NCI-H2196 treated with DMSO at 0.1 percent for 48 hours (cell line): ENCODE results near the gene BBC3.

ENCODE experiments used
- DNase-seq: peaks from one replicate; lab custom pipeline; 2025; ENCODE audit not compliant: unreplicated experiment; lab: John Stamatoyannopoulos, UW

BBC3 gene

DNA sequence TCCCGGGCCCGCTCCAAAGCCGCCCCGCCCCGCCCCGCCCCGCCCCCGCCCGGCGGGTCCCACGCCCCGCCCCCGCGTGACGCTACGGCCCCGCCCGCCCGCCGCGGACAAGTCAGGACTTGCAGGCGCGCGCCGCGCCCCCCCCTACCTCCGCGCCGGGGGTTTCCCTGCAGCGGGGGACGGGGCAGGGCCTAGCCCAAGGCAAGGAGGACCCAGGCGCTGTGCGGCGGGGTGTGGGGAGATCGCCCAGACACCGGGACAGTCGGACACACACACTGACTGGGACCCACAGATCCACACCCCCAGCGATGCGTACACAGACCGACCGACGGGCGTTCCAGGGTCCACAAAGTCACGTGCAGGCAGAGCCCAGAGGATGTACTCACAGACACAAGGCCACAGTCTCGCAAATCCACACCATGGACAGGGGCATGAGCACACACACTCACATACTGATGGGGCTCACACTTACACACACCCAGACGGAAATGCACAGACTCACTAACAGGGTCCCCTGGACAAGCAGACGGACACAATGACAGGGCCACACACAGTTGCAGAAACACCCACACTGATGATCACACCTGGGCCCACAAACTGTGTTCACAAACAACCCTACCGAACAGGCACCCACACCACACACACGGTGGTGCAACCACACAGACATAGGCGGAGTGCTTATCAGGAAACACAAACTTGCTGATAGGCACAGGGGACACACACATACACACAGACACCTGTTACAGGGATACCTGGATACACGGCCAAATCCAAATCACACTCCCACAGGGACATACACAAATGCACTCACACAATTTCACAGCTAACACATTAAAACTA is 436 bp upstream of the BBC3 start:
- DNase-seq: peak; percentile 63

DNA sequence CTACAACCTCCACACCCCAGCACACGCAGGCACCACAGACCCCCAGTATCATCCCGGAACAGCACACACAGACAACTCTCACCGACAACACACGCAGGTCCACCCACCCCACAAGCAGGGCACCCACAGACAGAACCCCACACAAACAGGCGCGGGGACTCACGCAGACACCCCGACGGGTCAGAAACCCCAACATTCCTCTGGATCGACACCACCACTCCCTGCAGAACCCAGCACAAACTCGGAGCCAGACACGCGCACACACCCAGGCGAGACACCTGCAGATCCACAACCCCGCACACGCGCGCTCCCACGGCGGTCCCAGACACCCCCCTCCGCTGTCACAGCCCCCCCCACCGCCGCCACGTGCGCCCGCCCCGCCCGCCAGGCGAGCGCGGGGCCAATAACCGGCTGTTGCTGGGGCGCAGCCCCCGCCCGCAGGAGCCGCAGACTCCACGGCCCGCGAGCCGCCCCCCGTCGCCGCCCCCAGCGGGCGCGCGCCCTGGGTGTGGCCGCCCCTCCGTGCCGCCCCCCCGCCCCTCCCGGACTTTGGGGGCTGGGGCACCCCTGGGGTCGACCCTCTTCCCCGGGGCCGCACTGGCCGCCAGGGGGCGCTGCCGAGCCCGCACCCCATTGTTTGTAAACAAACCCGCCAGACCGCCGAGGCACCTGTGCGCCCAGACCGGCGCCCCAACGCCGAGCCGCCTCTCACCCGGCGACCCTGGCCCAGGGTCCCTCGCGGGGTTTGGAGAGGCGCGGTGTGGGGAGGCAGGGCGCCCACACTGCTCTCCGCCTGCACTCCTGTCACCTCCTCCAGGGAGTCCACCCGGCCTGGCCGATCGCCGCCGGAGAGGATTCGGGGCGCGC is 712 bp downstream of the BBC3 start:
- DNase-seq: no peak

DNA sequence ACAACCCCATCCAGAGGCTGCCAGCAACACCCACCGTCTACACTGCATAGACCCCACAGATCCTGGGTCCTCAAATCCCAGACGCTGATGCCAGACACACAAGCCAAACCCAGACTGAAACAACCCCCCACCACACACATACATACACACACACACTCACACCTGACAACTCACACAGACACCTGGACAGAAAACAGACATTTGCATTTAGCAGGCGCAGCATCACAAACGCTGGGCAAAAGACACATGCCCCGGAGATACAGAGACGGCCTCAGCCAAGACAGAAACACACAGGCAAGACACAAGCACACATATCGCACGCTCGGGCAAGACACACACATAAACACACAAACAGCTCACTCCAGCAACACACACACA is 1.3 kb downstream of the BBC3 start:
- DNase-seq: no peak

DNA sequence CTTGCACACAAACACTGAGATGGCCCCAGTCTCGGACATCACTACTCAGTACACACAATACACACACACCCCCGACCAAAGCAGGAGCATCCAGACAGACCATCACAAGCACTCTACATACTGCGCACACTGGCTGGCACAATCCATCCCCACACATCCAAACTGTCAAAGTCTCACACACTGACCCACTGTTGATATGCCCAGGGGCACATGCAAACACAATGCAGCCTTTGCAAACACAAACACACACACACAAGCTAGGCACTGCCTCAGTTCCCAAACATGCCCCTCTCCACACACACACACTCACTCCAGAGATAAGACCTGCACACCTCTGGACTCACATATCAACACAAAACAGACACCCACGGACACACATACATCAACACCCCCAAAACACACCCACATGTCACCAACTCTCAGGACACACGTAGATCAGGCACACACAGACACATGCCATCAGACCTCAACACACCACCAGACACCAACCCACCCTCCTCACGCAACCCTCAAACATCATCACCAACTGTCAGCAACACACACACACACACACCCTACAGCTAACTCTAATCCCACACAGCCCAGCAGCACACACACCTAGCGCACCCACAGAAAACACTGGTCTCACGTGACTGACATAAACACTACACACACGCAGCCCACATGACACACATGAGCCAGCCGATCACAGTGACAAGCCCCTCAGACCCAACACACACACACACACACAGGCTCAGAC is 1.9 kb downstream of the BBC3 start:
- no peak for DNase-seq

DNA sequence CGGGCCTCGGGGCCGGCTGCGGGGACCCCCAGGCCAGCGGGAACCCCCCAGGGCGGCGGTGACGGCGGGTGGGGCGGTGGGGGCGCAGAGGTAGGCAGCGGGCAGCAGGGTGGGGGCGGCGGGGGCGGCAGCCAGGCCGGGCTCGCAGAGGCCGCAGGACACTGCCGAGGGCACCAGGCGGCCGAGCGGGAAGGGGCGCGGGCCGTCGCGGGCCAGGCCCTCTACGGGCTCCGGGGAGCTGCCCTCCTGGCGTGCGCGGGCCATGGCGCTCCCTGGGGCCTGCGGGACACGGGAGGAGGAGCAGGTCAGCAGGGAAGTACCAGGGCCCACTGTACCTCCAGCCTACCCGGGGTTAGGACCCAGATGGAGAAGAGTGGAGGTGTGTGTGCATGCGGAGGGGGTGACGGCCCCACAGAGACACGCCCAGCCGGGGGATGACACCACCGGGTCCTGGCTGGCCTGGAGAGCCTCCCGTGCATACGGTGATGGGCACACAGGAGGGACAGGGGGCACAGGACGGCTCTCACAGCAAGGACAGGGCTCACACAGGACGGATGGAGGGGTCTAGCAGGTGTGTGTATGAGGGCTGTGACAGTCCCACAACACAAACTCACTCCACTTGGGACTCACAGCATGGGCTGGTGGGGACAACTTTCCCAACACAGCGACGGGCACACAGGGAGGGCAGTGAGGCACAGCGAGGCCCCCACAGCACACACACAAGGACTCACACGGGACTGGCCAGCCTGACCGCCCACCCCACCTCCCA is 2.6 kb downstream of the BBC3 start:
- no peak for DNase-seq

DNA sequence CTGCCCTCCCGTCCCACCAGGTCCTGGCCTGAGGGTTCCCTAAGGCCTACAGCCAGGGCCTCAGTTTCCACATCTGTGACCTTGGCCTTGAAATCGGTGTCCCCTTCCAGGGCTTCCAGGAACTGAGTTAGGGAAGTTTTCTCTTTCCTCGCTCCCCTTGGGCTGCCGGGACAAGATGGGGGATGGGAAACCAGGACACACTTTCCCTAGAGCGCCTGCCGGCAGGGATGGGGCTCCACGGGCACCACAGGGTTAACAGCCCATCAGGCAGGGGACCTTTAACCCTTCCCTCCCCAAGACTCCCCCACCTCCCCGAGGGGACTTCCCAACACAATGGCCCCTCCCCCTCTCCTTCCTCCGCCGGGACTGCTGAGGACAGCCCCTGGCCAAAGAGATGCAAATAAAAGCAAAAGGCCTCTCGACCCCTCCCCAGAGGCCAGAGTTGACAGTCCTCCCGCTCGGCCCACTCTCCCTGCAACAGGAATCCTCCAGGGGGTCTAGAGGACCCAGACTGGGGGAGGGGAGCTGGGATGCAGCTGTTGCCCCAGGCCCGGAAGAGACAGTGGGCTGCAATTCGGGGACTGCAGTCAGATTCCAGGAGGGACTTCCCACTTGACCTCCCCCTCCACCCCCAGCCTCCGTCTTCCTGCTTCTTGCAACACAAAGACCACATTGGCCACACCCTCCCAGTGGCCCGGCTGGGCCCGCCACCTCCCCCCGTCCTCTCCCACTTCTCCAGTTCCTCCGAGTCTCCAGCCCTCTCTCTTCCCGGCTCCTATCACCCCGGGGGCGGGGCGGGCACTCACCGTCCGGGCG is 3.4 kb downstream of the BBC3 start:
- DNase-seq: peak; percentile 42

DNA sequence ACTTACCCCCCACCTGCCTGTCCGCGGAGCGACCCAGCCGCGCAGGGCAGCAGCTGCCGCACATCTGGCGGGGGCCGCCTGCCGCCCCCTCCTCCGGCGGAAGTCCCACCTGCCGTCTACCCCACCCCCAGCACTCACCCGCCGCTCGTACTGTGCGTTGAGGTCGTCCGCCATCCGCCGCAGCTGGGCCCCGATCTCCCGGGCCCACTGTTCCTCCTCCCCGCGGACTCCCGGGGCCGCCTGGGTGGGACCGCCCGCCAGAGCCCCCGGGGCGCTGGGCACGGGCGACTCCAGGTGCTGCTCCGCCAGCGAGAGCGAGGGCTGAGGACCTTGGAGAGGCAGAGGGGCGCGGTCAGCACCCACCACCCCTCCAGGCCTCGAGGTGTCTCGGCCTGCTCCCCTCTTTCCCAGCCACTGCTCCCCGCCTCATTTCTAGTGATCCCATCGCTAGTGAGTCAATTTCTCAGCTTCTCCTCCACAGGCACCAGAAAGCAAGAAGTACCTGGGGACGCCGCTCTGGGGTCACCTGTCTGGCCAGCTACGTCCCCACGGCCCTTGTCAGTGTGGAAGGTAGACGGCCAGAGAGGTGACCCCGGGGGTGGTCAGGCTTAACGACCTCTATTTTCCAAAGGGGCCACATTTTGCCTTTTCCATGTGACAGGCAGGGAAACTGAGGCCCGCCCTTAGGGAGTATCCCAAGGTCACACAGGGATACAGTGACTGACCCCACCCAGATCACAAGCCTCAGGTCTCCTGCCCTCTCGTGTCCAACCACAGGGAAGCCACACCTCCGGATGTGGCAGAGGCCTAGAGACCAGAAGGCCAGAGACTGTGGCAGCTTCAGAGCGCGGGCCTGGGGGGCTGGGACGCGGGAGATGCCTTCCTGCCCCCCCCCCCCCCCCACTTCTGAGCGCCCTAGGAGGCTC is 4.3 kb downstream of the BBC3 start:
- DNase-seq: peak; percentile 31

DNA sequence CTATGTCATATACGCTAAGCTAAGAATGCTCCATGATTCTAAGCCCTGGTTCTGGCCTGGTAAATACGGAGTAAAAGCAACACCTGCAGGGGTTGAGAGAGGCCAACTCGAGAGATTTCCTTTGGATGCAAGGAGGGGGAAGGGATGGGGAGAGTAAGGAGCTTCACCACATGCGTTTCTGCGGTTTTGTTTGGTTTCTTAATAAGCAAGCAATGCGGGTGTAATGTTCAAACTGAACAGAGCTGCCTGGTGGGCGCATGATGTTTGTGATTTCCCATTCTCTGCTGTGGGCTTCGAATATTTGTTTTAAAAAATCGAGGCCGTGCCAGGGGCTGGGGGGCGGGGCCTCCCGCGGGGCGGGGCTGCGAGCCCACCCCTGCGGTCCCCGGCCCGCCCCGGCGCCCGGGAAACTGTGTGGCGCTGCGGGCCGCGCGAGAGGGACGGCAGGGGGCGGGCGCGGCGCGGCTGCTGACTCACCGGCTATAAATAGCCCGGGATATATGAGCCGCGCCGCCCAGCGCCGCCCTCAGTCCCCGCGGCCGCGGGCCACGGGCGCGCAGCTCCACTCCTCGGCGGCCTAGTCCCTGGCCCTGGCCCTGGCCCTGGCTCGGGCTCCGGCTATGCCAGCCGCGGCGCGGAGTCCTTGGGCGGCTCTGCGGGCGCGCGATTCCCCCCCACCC is 5.1 kb downstream of the BBC3 start:
- DNase-seq: peak; percentile 84

DNA sequence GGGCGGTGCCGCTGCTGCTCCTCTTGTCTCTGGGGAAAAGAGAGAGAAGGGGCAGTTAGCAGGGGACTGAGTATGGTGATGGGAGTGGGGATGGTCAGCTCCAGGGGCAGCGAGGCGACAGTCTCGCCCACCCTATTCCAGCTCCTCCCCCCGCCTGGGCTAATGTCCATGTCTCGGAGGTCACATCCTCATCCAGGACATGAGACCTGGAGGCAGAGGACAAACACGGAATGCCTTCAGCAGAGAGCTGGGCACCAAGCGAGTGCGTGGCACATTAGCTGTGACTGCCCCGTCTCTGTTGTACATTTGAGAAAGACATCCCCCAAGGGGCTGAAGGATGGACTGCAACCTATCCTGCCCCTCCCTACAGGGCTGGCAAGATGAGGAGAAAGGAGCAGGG is 9.1 kb downstream of the BBC3 start:
- DNase-seq: no peak

DNA sequence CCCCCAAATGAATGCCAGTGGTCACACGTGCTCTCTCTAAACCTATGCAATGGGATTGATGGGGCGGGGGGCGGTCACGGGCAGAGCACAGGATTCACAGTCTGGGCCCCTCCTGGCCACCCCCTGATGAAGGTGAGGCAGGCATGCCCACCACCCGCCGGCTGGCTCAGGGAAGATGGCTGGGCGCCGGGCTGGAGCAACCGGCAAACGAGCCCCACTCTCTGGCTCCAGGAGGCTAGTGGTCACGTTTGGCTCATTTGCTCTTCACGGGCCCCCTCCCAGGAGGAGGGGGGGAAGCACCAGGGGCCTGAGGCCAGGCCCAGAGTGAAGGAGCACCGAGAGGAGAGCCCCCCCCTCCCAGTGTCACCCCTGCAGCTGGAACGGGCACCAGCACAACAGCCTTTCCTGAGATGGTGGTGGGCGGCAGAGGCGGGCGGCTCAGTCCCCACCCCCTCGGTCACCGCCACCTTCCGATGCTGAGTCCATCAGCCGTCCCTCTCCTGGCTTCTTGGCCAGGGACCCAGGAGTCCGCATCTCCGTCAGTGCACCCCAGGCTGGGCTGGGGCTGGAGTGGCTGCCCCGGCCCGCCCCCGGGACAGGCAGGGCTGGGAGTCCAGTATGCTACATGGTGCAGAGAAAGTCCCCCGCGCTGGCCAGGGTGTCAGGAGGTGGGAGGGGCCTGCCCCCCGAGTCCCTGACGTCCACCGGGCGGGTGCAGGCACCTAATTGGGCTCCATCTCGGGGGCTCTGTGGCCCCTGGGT is 9.7 kb downstream of the BBC3 start:
- no peak for DNase-seq

DNA sequence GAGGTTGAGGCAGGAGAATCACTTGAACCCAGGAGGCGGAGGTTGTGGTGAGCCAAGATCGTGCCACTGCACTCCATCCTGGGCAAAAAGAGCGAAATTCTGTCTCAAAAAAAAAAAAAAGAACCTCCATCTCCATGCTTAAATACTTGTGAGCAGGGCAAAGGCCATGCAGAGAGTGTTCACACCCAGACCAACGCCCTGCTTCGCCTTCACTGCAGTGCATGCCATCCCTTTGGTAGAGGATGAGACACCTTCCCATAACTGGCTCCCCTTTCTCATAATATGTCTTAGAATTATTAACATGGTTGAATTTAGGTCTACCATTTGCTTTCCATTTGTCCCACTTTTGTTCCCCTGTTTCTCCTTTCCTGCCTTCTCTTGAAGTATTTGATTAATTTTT is 15.4 kb downstream of the BBC3 start:
- DNase-seq: no peak

DNA sequence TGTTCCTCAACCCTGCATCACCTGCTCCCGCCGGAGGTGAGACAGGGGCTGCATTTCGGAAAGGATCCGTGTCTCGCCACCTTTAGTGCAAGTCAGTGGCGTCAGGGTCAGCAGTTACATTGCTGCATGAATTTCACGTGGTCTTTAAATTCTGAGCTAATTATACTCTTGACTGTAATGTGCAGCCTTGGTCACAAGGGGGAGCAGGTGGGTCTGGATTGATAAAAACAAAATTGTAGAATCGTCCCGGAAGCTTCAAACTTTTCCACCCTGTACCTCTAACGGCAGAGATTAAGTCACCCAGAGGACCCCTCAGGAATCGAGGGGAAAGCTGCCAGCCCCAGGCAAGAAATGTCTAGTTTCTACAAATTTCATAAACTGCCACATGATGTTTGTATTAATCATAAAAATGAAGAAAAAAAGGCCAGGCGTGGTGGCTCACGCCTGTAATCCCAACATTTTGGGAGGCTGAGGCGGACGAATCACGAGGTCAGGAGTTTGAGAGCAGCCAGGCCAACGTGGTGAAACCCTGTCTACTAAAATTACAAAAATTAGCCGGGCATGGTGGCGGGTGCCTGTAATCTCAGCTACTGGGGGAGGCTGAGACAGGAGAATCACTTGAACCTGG is 20.2 kb downstream of the BBC3 start:
- DNase-seq: peak; percentile 42

DNA sequence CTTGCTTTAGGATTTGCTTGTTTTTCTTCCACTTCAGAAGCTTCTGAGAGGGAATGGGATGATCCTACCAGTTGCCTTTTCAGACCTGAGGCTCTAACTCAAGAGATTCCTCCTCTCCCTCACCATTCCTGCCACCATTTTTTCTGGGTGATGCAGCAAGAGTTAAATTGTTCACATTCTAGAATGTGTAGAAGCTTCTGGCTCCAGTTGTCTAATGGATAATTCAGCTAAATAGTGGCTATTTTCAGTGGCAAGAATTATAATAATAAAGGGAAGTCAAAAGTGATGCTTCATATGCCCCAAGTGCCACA is 20.9 kb downstream of the BBC3 start:
- no peak for DNase-seq

DNA sequence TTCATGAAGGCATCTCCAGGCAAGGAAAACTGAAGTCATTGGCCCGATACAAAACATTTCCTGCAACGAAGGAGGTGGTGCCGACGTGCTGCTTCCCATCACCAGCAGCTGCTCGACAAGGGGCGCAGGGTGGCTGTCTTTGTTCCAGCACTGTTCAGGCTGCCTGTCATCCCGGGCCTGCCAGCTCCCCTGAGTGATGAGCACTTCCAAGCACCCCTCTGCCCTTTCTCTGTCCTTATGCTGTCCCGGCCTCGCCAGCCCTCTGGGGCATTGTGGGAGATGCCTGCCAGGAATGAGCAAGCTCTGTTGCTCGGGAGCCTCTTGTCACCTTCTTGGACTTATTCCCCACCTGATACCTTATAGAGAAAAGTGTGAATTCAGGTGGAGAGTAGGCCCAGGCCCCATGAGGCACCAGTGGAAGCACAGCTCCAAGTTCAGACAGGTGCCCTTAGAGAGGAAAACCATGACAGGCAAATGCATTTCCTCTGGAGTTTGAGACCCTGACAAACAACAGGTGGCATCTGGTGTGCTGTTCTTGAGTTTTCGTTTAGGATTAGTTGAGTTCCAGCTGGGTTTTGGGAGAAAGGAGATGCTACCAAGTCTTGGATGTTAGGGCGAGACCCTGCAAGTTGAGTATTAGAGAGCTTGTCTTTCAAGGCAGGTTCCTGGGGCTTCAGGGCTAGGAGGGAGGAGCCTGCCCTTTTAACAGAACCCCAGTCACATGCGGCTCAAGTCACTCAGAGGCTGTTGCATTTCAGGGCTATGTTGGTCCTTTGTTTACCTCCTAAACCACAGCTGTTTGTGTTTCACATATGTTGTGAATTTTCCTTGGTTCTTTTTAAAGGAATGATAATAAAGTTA is 21.4 kb downstream of the BBC3 start:
- DNase-seq: no peak

DNA sequence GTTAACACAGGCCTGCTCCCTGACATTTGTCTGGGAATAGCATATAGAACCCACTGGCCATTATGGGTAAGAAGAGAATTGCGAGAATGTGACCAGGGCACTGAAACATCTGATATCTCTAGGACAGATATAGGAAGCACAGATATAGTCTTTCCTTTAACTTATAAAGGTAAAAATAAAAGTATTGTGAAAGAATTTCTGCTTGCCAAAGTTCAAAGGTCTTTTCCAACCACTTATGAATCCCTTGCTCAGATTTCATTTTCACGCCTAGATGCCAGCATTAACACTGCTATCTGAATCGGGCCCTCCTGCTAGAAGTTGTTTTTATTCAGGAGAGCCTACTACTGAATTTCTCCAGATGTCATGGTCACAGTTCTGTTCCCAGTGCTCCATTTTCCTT is 27.7 kb downstream of the BBC3 start:
- no peak for DNase-seq

DNA sequence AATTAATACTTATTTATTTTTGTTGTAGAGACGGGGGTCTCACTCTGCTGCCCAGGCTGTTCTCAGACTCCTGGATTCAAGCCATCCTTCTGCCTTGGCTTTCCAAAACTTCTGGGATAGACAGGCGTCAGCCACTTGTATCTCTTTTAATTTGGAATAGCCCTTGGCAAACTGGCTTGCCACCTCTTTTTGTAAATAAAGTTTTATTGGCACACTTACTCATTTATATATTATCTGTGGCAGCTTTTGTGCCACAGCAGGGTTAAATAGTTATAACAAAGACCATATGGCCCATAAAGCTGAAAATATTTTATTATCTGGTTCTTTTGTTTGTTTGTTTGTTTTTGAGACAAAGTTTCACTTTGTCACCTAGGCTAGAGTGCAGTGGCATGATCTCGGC is 30.5 kb downstream of the BBC3 start:
- no peak for DNase-seq
